Measurements from ENCODE around the gene CNOT6. TPM values are rescaled to one million over a fixed set of nuclear protein-coding genes. Genes with fewer than 3 reads are reported as not detected.

Gene CNOT6
- total RNA-seq, 6 donors from 2014 or later, result 9.7 to 27.8 (median 18.2) TPM

GRCh38 chr5:180468732-180469585 lies 25.2 kb upstream of the CNOT6 start:
- Histone ChIP-seq H3K9me3 (no peaks in the 10 kb centered on the region), H3K4me1 (peaks cover 5 to 29% (median 17%) of the 10 kb centered on the region in 4 donors), H3K27me3 (no peaks in the 10 kb centered on the region), H3K27ac (no peak overlapping the region), H3K36me3 (no peaks in the 10 kb centered on the region), H3K4me3 (peak overlapping the region in 1 of 4 donors; percentile 37)
- DNase-seq, result no peak
- WGBS, 2 donors, result 84 to 87% methylated on average over 22 of the region's 22 CpGs
- ATAC-seq (ENCODE audit: low FRiP score in 2 of 2), result no peak
- no peak for TF ChIP-seq POLR2A (IDR thresholded peaks at IDR 0.05)
- TF ChIP-seq CTCF (IDR thresholded peaks at IDR 0.05), result no peak
- TF ChIP-seq EP300 (IDR thresholded peaks at IDR 0.05), result no peak
- no peak for TF ChIP-seq POLR2AphosphoS5 (IDR thresholded peaks at IDR 0.05)

GRCh38 chr5:180469586-180469865 lies 24.7 kb upstream of the CNOT6 start:
- 79 to 90% methylated on average over 2 of the region's 2 CpGs for WGBS, 2 donors
- no peak for DNase-seq
- no peak overlapping the region for H3K27ac ChIP-seq
- no peaks in the 10 kb centered on the region for H3K9me3 ChIP-seq
- ATAC-seq (ENCODE audit: low FRiP score in 2 of 2), result no peak
- peaks cover 5 to 29% (median 17%) of the 10 kb centered on the region in 4 donors for H3K4me1 ChIP-seq
- TF ChIP-seq CTCF (IDR thresholded peaks at IDR 0.05) (no peak), POLR2A (IDR thresholded peaks at IDR 0.05) (no peak), EP300 (IDR thresholded peaks at IDR 0.05) (no peak), POLR2AphosphoS5 (IDR thresholded peaks at IDR 0.05) (no peak)
- H3K36me3 ChIP-seq, result no peaks in the 10 kb centered on the region
- H3K27me3 ChIP-seq, result no peaks in the 10 kb centered on the region
- no peak overlapping the region for H3K4me3 ChIP-seq

- no peak for TF ChIP-seq POLR2AphosphoS5 (IDR thresholded peaks at IDR 0.05)
- TF ChIP-seq POLR2A (IDR thresholded peaks at IDR 0.05), result no peak
- TF ChIP-seq CTCF (IDR thresholded peaks at IDR 0.05), result no peak
- no peak for TF ChIP-seq EP300 (IDR thresholded peaks at IDR 0.05)
- Histone ChIP-seq H3K36me3 (no peaks in the 10 kb centered on the region), H3K27ac (no peak overlapping the region), H3K4me1 (peaks cover 5 to 29% (median 17%) of the 10 kb centered on the region in 4 donors), H3K4me3 (no peak overlapping the region), H3K27me3 (no peaks in the 10 kb centered on the region), H3K9me3 (no peaks in the 10 kb centered on the region)
- ATAC-seq (ENCODE audit: low FRiP score in 2 of 2) (no peak), DNase-seq (no peak)
- 100% methylated on average over 1 of the region's 1 CpG for WGBS, 2 donors
Observed at GRCh38 chr5:180469866-180470265, 24.3 kb upstream of the CNOT6 start.

- H3K9me3 ChIP-seq, result no peaks in the 10 kb centered on the region
- no peak for DNase-seq
- no peak overlapping the region for H3K27ac ChIP-seq
- no peaks in the 10 kb centered on the region for H3K27me3 ChIP-seq
- H3K36me3 ChIP-seq, result no peaks in the 10 kb centered on the region
- no peak for ATAC-seq (ENCODE audit: low FRiP score in 2 of 2)
- H3K4me1 ChIP-seq, result peaks cover 5 to 29% (median 17%) of the 10 kb centered on the region in 4 donors
- TF ChIP-seq CTCF (IDR thresholded peaks at IDR 0.05), result no peak
- TF ChIP-seq POLR2AphosphoS5 (IDR thresholded peaks at IDR 0.05), result no peak
- no peak for TF ChIP-seq EP300 (IDR thresholded peaks at IDR 0.05)
- TF ChIP-seq POLR2A (IDR thresholded peaks at IDR 0.05), result no peak
- no peak overlapping the region for H3K4me3 ChIP-seq
- WGBS, 2 donors, result 74% methylated on average over 7 to 11 of the region's 11 CpGs
Observed at GRCh38 chr5:180470361-180470760, 23.8 kb upstream of the CNOT6 start.

Data from upper lobe of left lung (tissue), 6 donors.